ENCODE measurements around the gene DNAH11. TPM values are rescaled to one million over a fixed set of nuclear protein-coding genes. Genes with fewer than 3 reads are reported as not detected.

DNAH11 gene
- total and polyA plus RNA-seq, 2 of the 13 experiments (the other 11 are each of a cell fraction or from before 2014, with no cell fraction given): not detected

- in situ Hi-C loops (cut with HindIII; ENCODE audit: extremely low pct_ligation_motif_present, low pct_unique_long_range_greater_than_20kb) (no loop called here), intact Hi-C loops (cut with micrococcal nuclease; ENCODE audit: unreplicated experiment) (no loop called here)
- H3K27ac ChIP-seq (ENCODE audit: extremely low read length, insufficient read depth, low read length): no peak overlapping the region
- H3K27me3 ChIP-seq (ENCODE audit: control insufficient read depth in 1 of 2, insufficient read depth in 2 of 2, low read length in 2 of 2): no peaks in the 10 kb centered on the region
- ChIA-PET POLR2A (no interaction called here), CTCF (ENCODE audit: low intra/inter-chr PET ratio, low total read pairs) (no interaction called here)
- ATAC-seq: no peak
- no peak for FAIRE-seq
- TF ChIP-seq HMG20A (CRISPR knock-in tag; IDR thresholded peaks at IDR 0.05; ENCODE audit: borderline replicate concordance) (no peak), ZFP1 (CRISPR knock-in tag; IDR thresholded peaks at IDR 0.05) (no peak), ZBTB42 (CRISPR knock-in tag; IDR thresholded peaks at IDR 0.05) (no peak), ZC3H13 (CRISPR knock-in tag; IDR thresholded peaks at IDR 0.05) (no peak)
- TF ChIP-seq, protein P1, sequence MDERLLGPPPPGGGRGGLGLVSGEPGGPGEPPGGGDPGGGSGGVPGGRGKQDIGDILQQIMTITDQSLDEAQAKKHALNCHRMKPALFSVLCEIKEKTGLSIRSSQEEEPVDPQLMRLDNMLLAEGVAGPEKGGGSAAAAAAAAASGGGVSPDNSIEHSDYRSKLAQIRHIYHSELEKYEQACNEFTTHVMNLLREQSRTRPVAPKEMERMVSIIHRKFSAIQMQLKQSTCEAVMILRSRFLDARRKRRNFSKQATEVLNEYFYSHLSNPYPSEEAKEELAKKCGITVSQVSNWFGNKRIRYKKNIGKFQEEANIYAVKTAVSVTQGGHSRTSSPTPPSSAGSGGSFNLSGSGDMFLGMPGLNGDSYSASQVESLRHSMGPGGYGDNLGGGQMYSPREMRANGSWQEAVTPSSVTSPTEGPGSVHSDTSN (CRISPR knock-in tag; IDR thresholded peaks at IDR 0.05): no peak
- no TSS peak for BruUV-seq (replicated peaks)
- no peaks in the 10 kb centered on the region for H3K36me3 ChIP-seq (replicated peaks in 1 of 2; ENCODE audit: control insufficient read depth in 1 of 2, insufficient read depth in 2 of 2, low read length in 2 of 2)
- H3K9me3 ChIP-seq (ENCODE audit: low read length): no peaks in the 10 kb centered on the region
- no peak overlapping the region for H2AFZ ChIP-seq (ENCODE audit: low read length)
- H3K9ac ChIP-seq (ENCODE audit: insufficient read depth, low read depth, low read length): no peak overlapping the region
- H3K4me3 ChIP-seq (replicated peaks in 1 of 3; ENCODE audit: insufficient read depth in 1 of 3, low read depth in 2 of 3, low read length in 3 of 3): no peak overlapping the region
- no peak overlapping the region for H3K4me2 ChIP-seq (ENCODE audit: low read depth, low read length)
- no peaks in the 10 kb centered on the region for H3K4me1 ChIP-seq (ENCODE audit: insufficient read depth, low read length)
- H4K20me1 ChIP-seq (ENCODE audit: insufficient read depth, low read length): no peaks in the 10 kb centered on the region
- 6% methylated on average over 3 of the region's 3 CpGs for WGBS (ENCODE audit: low lambda C conversion rate)
- H3K79me2 ChIP-seq (ENCODE audit: insufficient read depth, low read length): no peaks in the 10 kb centered on the region
- no peak for DNase-seq (ENCODE audit: low spot score)
Measured at GRCh38 chr7:21671859-21672258, 129.0 kb downstream of the DNAH11 start.

DNA sequence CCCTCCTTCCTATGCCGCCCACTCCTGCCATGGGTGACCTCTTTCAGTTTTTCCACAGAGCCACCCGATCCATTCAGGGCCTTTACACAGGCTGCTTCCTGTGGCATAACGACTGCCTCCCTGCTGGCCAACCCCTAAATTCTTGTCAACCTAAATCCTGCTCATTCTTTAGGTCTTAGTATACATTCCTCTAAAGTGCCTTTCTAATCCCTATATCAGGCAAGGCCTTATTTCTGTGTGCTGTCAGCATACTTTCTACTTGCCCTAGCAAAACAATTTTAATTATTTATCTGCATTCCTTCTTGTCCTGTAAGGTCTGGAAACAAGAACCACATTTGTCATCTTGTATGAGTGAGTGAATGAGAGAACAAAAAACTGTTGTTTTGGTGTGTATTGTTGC lies 132.4 kb downstream of the DNAH11 start:
- H3K9me3 ChIP-seq (ENCODE audit: low read length): no peaks in the 10 kb centered on the region
- H3K27me3 ChIP-seq (ENCODE audit: control insufficient read depth in 1 of 2, insufficient read depth in 2 of 2, low read length in 2 of 2): no peaks in the 10 kb centered on the region
- intact Hi-C loops (cut with micrococcal nuclease; ENCODE audit: unreplicated experiment) (no loop called here), in situ Hi-C loops (cut with HindIII; ENCODE audit: extremely low pct_ligation_motif_present, low pct_unique_long_range_greater_than_20kb) (no loop called here)
- H4K20me1 ChIP-seq (ENCODE audit: insufficient read depth, low read length): no peaks in the 10 kb centered on the region
- H3K9ac ChIP-seq (ENCODE audit: insufficient read depth, low read depth, low read length): no peak overlapping the region
- no peak overlapping the region for H3K27ac ChIP-seq (ENCODE audit: extremely low read length, insufficient read depth, low read length)
- WGBS (ENCODE audit: low lambda C conversion rate): 17% methylated on average over 3 of the region's 3 CpGs
- H3K4me2 ChIP-seq (ENCODE audit: low read depth, low read length): no peak overlapping the region
- BruUV-seq (replicated peaks): no TSS peak
- H3K4me3 ChIP-seq (replicated peaks in 1 of 3; ENCODE audit: insufficient read depth in 1 of 3, low read depth in 2 of 3, low read length in 3 of 3): no peak overlapping the region
- FAIRE-seq (no peak), ATAC-seq (no peak), DNase-seq (ENCODE audit: low spot score) (no peak)
- CTCF ChIA-PET (ENCODE audit: low intra/inter-chr PET ratio, low total read pairs): no interaction called here
- no peak overlapping the region for H2AFZ ChIP-seq (ENCODE audit: low read length)
- POLR2A ChIA-PET: no interaction called here
- no peaks in the 10 kb centered on the region for H3K36me3 ChIP-seq (replicated peaks in 1 of 2; ENCODE audit: control insufficient read depth in 1 of 2, insufficient read depth in 2 of 2, low read length in 2 of 2)
- no peaks in the 10 kb centered on the region for H3K79me2 ChIP-seq (ENCODE audit: insufficient read depth, low read length)
- H3K4me1 ChIP-seq (ENCODE audit: insufficient read depth, low read length): no peaks in the 10 kb centered on the region
- TF ChIP-seq PHF5A (CRISPR knock-in tag; IDR thresholded peaks at IDR 0.05; ENCODE audit: low read depth, unreplicated experiment) (no peak), HOXD1 (CRISPR knock-in tag; IDR thresholded peaks at IDR 0.05) (no peak), PAXIP1 (CRISPR knock-in tag; conservative IDR thresholded peaks at IDR 0.05) (no peak), HNRNPUL1 (IDR thresholded peaks at IDR 0.05; ENCODE audit: low read depth, low read length) (no peak), ZMYM3 (CRISPR knock-in tag; IDR thresholded peaks at IDR 0.05) (no peak), NR3C1 (CRISPR knock-in tag; IDR thresholded peaks at IDR 0.05) (no peak)
- TF ChIP-seq, protein P2, sequence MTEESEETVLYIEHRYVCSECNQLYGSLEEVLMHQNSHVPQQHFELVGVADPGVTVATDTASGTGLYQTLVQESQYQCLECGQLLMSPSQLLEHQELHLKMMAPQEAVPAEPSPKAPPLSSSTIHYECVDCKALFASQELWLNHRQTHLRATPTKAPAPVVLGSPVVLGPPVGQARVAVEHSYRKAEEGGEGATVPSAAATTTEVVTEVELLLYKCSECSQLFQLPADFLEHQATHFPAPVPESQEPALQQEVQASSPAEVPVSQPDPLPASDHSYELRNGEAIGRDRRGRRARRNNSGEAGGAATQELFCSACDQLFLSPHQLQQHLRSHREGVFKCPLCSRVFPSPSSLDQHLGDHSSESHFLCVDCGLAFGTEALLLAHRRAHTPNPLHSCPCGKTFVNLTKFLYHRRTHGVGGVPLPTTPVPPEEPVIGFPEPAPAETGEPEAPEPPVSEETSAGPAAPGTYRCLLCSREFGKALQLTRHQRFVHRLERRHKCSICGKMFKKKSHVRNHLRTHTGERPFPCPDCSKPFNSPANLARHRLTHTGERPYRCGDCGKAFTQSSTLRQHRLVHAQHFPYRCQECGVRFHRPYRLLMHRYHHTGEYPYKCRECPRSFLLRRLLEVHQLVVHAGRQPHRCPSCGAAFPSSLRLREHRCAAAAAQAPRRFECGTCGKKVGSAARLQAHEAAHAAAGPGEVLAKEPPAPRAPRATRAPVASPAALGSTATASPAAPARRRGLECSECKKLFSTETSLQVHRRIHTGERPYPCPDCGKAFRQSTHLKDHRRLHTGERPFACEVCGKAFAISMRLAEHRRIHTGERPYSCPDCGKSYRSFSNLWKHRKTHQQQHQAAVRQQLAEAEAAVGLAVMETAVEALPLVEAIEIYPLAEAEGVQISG (CRISPR knock-in tag; IDR thresholded peaks at IDR 0.05): no peak

Measured in HepG2 (cell line).